Measurements from ENCODE around the gene MBP.

DNA sequence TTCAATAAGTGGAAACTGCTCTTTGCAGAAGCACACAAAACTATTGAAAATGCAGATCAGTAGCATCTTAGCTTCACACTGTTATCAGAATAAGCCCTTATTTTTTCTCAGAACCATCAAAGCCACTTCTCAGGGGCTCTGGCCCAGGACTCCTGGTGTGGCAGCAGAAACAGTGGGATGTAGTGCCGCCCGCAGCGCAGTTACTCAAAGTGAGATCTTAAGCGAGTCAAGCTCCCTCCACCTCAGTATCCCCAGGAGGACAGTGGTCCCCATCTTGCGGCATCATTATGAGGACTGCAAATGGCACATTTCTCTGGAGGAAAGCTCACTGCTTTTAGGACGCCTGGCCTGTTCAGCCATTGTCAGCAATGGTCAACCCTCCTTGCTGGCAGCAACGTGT, 60.0 kb downstream of the MBP start:
- TF ChIP-seq, protein P1, sequence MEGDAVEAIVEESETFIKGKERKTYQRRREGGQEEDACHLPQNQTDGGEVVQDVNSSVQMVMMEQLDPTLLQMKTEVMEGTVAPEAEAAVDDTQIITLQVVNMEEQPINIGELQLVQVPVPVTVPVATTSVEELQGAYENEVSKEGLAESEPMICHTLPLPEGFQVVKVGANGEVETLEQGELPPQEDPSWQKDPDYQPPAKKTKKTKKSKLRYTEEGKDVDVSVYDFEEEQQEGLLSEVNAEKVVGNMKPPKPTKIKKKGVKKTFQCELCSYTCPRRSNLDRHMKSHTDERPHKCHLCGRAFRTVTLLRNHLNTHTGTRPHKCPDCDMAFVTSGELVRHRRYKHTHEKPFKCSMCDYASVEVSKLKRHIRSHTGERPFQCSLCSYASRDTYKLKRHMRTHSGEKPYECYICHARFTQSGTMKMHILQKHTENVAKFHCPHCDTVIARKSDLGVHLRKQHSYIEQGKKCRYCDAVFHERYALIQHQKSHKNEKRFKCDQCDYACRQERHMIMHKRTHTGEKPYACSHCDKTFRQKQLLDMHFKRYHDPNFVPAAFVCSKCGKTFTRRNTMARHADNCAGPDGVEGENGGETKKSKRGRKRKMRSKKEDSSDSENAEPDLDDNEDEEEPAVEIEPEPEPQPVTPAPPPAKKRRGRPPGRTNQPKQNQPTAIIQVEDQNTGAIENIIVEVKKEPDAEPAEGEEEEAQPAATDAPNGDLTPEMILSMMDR (IDR thresholded peaks at IDR 0.05 in 8 of 11, conservative IDR thresholded peaks at IDR 0.05 in 3 of 11) = no peak
- TF ChIP-seq POLR2A (IDR thresholded peaks at IDR 0.05) = no peak
- TF ChIP-seq POLR2AphosphoS5 (IDR thresholded peaks at IDR 0.05) = no peak

Data from spleen (tissue), 7 donors.